Effector memory CD8-positive, alpha-beta T cell (primary cell): ENCODE data around the gene ALX4.

Source experiments
- ATAC-seq: fragments of 150-1000 bp; cut with Tn5 transposase; replicated peaks from 2 replicates; pipeline ENCODE4 v1.10.0; 2021; ENCODE audit warnings: mild to moderate bottlenecking, moderate library complexity
- DNase-seq, 3 experiments: peaks; one replicate each; pipeline ENCODE4 v3.0.0; 2021
- H3K27ac Mint-ChIP-seq, 2 donors: one replicate each; pipeline ENCODE4 v1.8.0; 2022; ENCODE audit warnings: mild to moderate bottlenecking in 2 of 2, mixed read lengths in 2 of 2, moderate library complexity in 2 of 2
- H3K27me3 Mint-ChIP-seq, 2 donors: one replicate each; pipeline ENCODE4 v1.8.0; 2022; ENCODE audit warnings: mixed read lengths in 2 of 2
- H3K36me3 Mint-ChIP-seq: one replicate; pipeline ENCODE4 v1.8.0; 2022; ENCODE audit warnings: mild to moderate bottlenecking, moderate library complexity, mixed read lengths; ENCODE audit not compliant: insufficient read depth
- H3K4me1 Mint-ChIP-seq, 2 donors: one replicate each; pipeline ENCODE4 v1.8.0; 2022; ENCODE audit warnings: low read depth in 2 of 2, mixed read lengths in 2 of 2
- H3K4me3 Mint-ChIP-seq, 2 donors: one replicate each; pipeline ENCODE4 v1.8.0; 2022; ENCODE audit warnings: mild to moderate bottlenecking in 2 of 2, mixed read lengths in 2 of 2, moderate library complexity in 2 of 2
- H3K9me3 Mint-ChIP-seq, 2 donors: one replicate each; pipeline ENCODE4 v1.8.0; 2022; ENCODE audit warnings: mixed read lengths in 2 of 2

ALX4 gene

DNA sequence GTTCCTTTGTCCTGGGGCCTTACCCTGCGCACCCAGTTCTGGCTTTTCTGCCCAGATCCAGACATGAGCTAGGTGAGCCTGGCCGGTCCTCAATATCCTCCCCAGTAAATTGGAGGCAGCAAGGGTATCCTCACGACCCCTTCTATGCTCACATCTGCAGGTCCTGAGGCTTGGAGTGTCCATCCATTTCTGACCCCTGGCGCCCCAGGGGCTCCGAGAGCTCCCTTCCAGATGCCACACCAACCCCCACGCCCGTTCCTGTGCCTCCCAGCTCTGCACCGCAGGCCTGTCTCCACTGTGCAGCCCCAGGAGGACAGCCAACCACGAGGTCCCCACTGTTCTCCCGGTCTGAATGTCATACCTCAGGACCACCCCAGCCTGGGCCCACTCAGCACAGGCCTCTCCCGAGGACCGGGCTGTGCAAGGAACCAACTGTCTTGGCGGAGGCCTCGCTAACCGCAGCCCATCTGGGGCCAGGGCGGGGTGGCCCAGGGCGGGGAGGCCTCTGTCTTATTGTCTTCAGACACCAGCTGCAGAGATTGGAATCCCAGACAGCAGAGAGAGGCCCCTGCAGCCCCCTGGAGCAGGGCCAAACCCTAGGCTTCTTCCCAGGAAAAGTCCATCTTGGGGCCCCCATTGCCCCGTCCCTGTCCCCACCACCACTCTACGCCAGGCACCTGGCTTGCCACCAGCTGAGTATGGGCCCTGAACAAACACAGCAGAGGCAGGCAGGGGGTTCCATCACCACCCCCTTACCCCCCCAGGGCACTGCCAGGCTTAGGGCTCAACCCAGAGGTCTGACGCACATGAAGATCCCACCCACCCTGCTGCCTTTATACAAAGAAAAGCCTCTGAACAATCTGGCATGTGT, 39.3 kb downstream of the ALX4 start:
- H3K4me3 Mint-ChIP-seq = no peak overlapping the region
- no peaks in the 10 kb centered on the region for H3K9me3 Mint-ChIP-seq
- DNase-seq = no peak
- no peak for ATAC-seq
- peaks cover 0 to 4% of the 10 kb centered on the region in 2 donors for H3K4me1 Mint-ChIP-seq
- H3K27me3 Mint-ChIP-seq = peaks cover 13 to 19% of the 10 kb centered on the region in 2 donors
- no peaks in the 10 kb centered on the region for H3K36me3 Mint-ChIP-seq
- H3K27ac Mint-ChIP-seq = no peak overlapping the region

DNA sequence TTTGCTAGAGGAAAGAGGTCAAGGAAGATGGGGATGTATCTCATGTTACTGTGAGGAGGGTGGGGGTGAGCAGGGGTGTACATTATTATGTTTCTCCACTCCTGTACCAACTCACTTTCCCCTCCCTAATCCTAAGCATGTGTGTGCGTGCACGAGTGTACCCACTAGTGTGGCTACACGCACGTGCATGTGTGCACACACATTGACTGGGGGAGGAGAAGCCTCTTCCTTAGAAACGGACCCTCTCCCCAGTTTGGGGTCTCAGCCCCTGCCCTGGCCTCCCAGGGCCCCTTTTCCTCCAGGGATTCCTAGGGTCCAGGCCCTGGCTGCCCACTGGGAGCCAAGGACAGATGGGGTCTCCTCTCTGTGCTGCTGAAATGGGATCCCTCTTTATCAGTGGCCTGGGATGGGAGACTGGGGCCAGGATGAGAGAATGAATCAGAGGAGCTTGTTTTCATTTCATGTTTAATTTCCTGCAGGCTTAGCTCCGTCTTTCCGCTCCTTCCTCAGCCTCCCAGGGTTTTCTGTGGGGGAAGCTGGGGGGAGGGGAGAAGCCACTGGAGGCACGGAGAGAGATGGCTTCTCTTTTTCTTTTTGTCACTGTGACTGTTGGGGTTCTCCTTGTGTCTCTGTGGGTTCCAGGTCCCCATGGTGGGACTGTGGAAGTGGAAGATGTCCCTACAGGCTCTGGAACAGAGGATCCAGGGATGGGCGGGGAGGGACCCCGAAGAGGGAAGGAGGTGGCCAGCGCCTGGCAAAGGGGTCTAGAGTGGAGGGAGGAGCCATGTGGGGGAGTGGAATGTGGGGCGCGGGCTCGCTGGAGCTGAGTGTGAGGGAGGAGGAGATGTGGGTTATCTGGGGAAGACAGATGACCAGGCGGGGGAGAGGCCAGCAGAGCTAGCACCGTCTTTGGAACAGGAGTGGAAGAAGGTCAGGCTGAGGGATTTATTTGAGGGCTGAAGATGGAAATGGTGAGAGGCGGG, 40.3 kb downstream of the ALX4 start:
- Mint-ChIP-seq H3K36me3 (no peaks in the 10 kb centered on the region), H3K27ac (no peak overlapping the region), H3K9me3 (no peaks in the 10 kb centered on the region), H3K4me1 (peaks cover 0 to 4% of the 10 kb centered on the region in 2 donors), H3K4me3 (no peak overlapping the region), H3K27me3 (peaks cover 13 to 20% of the 10 kb centered on the region in 2 donors)
- DNase-seq = no peak
- ATAC-seq = no peak

DNA sequence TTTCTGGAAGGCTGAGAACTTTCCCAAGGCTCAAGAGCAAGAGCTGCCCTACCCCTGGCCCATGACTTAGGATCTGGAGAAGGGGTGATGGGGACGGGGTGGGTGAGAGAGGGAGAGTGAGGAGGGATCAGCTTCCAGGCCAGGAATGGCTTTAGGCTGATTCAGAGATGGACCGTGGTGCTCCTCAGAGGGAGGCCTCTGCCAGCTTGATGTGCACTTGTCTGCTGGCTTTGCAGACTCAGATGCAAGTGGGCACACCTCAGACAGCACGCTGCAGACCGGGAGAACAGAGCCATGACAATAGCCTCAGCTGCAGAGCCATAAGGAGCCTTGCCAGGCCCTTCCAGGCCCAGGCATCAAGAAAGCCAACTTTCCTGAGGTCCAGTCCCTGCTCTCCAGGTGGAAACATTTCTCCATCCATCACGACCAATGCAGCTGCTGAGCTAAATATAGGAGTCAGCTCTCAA, 41.3 kb downstream of the ALX4 start:
- Mint-ChIP-seq H3K9me3 (no peaks in the 10 kb centered on the region), H3K4me3 (no peak overlapping the region), H3K4me1 (peaks cover 0 to 4% of the 10 kb centered on the region in 2 donors), H3K27ac (no peak overlapping the region), H3K36me3 (no peaks in the 10 kb centered on the region), H3K27me3 (peaks cover 13 to 30% of the 10 kb centered on the region in 2 donors)
- ATAC-seq (no peak), DNase-seq (no peak)

DNA sequence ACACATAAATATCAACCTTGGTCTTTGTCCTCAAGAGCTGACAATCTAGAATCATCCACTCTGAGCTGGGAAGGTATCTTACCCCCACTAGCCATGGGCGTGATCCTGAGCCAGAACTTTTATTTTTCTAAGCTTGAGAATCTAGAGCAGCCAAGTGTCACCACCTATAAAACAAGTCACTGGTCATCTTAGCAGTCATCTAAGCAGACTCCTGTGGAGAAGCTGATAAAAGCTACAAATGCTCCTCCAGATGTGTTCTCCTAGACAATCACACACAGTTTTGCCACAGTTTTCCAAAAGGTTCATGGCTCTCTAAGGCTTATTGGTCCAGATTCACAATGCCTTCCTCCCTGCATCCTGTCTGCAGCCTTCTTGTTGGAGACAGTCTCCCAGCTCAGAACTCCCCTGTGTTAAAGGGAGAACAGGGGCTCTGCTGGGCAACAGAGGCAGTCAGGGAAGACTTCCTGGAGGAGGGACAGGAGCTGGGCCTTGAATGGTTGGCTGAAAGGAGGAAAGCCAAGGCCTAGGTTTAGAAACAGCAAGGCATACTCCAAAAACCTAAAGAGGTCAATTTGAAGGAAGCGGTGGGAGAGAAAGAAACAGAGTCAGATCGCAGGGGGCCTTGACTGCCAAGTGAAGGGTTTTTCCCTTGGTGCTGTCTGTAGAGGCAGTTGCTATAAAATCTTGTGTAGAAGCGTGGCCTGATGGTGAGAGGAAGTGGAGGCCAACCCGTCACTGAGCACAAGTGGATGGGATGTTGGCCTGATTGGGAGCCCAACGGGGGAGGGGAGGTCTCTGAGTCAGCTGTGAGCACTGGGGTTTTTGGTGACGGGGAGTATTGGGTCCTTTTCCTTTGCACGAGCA, 42.0 kb downstream of the ALX4 start:
- peaks cover 0 to 4% of the 10 kb centered on the region in 2 donors for H3K4me1 Mint-ChIP-seq
- H3K27ac Mint-ChIP-seq = no peak overlapping the region
- no peak overlapping the region for H3K4me3 Mint-ChIP-seq
- ATAC-seq = no peak
- DNase-seq = no peak
- H3K9me3 Mint-ChIP-seq = no peaks in the 10 kb centered on the region
- peaks cover 13 to 34% of the 10 kb centered on the region in 2 donors for H3K27me3 Mint-ChIP-seq
- H3K36me3 Mint-ChIP-seq = no peaks in the 10 kb centered on the region

- peaks cover 0 to 4% of the 10 kb centered on the region in 2 donors for H3K4me1 Mint-ChIP-seq
- no peaks in the 10 kb centered on the region for H3K9me3 Mint-ChIP-seq
- DNase-seq = no peak
- ATAC-seq = no peak
- H3K4me3 Mint-ChIP-seq = no peak overlapping the region
- no peak overlapping the region for H3K27ac Mint-ChIP-seq
- peaks cover 19 to 42% of the 10 kb centered on the region in 2 donors for H3K27me3 Mint-ChIP-seq
- no peaks in the 10 kb centered on the region for H3K36me3 Mint-ChIP-seq
Measured at GRCh38 chr11:44267006-44267749, 42.8 kb downstream of the ALX4 start.

- ATAC-seq (no peak), DNase-seq (no peak)
- no peak overlapping the region for H3K27ac Mint-ChIP-seq
- H3K4me3 Mint-ChIP-seq = no peak overlapping the region
- H3K36me3 Mint-ChIP-seq = no peaks in the 10 kb centered on the region
- peaks cover 20 to 44% of the 10 kb centered on the region in 2 donors for H3K27me3 Mint-ChIP-seq
- H3K4me1 Mint-ChIP-seq = peaks cover 0 to 4% of the 10 kb centered on the region in 2 donors
- H3K9me3 Mint-ChIP-seq = no peaks in the 10 kb centered on the region
Measured at GRCh38 chr11:44266056-44266780, 43.7 kb downstream of the ALX4 start.

GRCh38 chr11:44264761-44265160, 45.2 kb downstream of the ALX4 start:
- no peak for ATAC-seq

GRCh38 chr11:44264438-44264749, 45.5 kb downstream of the ALX4 start:
- ATAC-seq (no peak), DNase-seq (no peak)
- Mint-ChIP-seq H3K4me3 (no peak overlapping the region), H3K27ac (no peak overlapping the region), H3K27me3 (peaks cover 15 to 44% of the 10 kb centered on the region in 2 donors), H3K36me3 (no peaks in the 10 kb centered on the region), H3K9me3 (no peaks in the 10 kb centered on the region), H3K4me1 (peaks cover 5 to 7% of the 10 kb centered on the region in 2 donors)

More at GRCh38 chr11:44264761-44265160, 45.2 kb downstream of the ALX4 start:
- no peaks in the 10 kb centered on the region for H3K9me3 Mint-ChIP-seq
- no peak for DNase-seq
- H3K27ac Mint-ChIP-seq = no peak overlapping the region
- peaks cover 4% of the 10 kb centered on the region in 2 donors for H3K4me1 Mint-ChIP-seq
- no peak overlapping the region for H3K4me3 Mint-ChIP-seq
- no peaks in the 10 kb centered on the region for H3K36me3 Mint-ChIP-seq
- H3K27me3 Mint-ChIP-seq = peaks cover 15 to 44% of the 10 kb centered on the region in 2 donors

- peaks cover 10 to 12% of the 10 kb centered on the region in 2 donors for H3K4me1 Mint-ChIP-seq
- DNase-seq = no peak
- no peaks in the 10 kb centered on the region for H3K36me3 Mint-ChIP-seq
- H3K27me3 Mint-ChIP-seq = peaks cover 15 to 44% of the 10 kb centered on the region in 2 donors
- H3K4me3 Mint-ChIP-seq = no peak overlapping the region
- H3K27ac Mint-ChIP-seq = no peak overlapping the region
- H3K9me3 Mint-ChIP-seq = no peaks in the 10 kb centered on the region
- no peak for ATAC-seq
Measured at GRCh38 chr11:44263738-44264437, 46.1 kb downstream of the ALX4 start.

GRCh38 chr11:44261800-44262591, 47.9 kb downstream of the ALX4 start:
- H3K27me3 Mint-ChIP-seq = peaks cover 8 to 33% of the 10 kb centered on the region in 2 donors
- no peak for ATAC-seq
- H3K36me3 Mint-ChIP-seq = no peaks in the 10 kb centered on the region
- peak overlapping the region in 1 of 2 donors; percentile 66 for H3K27ac Mint-ChIP-seq
- H3K4me1 Mint-ChIP-seq = peaks cover 25 to 31% of the 10 kb centered on the region in 2 donors
- H3K4me3 Mint-ChIP-seq = no peak overlapping the region
- DNase-seq = no peak
- H3K9me3 Mint-ChIP-seq = no peaks in the 10 kb centered on the region

GRCh38 chr11:44260081-44260480, 49.9 kb downstream of the ALX4 start:
- peaks cover 8 to 24% of the 10 kb centered on the region in 2 donors for H3K27me3 Mint-ChIP-seq
- no peaks in the 10 kb centered on the region for H3K36me3 Mint-ChIP-seq

More at GRCh38 chr11:44260081-44260480, 49.9 kb downstream of the ALX4 start:
- Mint-ChIP-seq H3K9me3 (no peaks in the 10 kb centered on the region), H3K4me1 (peaks cover 34 to 35% of the 10 kb centered on the region in 2 donors), H3K4me3 (peak overlapping the region in 1 of 2 donors; percentile 37), H3K27ac (no peak overlapping the region)
- DNase-seq = no peak
- ATAC-seq = no peak
